Measurements from ENCODE around the gene CDC6.

DNA sequence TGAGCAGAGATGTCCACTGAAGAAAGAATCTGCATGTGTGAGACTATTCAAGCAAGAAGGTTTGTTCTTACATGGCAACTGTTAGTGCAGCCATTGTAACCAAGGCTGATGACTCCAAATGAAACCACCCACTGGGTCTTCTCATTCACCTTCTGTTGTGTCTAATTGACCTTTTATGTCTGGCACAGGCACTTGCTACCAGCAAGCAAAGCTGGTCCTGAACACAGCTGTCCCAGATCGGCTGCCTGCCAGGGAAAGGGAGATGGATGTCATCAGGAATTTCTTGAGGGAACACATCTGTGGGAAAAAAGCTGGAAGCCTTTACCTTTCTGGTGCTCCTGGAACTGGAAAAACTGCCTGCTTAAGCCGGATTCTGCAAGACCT is 3.6 kb downstream of the CDC6 start:
- TF ChIP-seq POLR2A (IDR thresholded peaks at IDR 0.05), result no peak
- TF ChIP-seq, protein P1, sequence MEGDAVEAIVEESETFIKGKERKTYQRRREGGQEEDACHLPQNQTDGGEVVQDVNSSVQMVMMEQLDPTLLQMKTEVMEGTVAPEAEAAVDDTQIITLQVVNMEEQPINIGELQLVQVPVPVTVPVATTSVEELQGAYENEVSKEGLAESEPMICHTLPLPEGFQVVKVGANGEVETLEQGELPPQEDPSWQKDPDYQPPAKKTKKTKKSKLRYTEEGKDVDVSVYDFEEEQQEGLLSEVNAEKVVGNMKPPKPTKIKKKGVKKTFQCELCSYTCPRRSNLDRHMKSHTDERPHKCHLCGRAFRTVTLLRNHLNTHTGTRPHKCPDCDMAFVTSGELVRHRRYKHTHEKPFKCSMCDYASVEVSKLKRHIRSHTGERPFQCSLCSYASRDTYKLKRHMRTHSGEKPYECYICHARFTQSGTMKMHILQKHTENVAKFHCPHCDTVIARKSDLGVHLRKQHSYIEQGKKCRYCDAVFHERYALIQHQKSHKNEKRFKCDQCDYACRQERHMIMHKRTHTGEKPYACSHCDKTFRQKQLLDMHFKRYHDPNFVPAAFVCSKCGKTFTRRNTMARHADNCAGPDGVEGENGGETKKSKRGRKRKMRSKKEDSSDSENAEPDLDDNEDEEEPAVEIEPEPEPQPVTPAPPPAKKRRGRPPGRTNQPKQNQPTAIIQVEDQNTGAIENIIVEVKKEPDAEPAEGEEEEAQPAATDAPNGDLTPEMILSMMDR (IDR thresholded peaks at IDR 0.05), result no peak

Measured in gastroesophageal sphincter (tissue), 3 donors.